Measurements from ENCODE around the gene ATAD1. TPM values are rescaled to one million over a fixed set of nuclear protein-coding genes. Genes with fewer than 3 reads are reported as not detected.

The ATAD1 gene
- total and polyA plus RNA-seq, 10 of the 15 experiments (the other 5 are each of a cell fraction or from before 2014, with no cell fraction given) = 24.7 to 59.3 (median 41.1) TPM

- no peak for ATAC-seq
- POLR2A ChIA-PET = interaction anchor here (1.3 kb wide), 1 partner anchor 10 kb away, joined by 5 read pairs; the partner anchor contains the start of gene ATAD1
- Histone ChIP-seq H3K27ac (ENCODE audit: control insufficient read depth, insufficient read depth) (no peak overlapping the region), H3K4me2 (ENCODE audit: control insufficient read depth, insufficient read depth) (no peak overlapping the region), H3K27me3 (replicated peaks in 1 of 2; ENCODE audit: control insufficient read depth in 2 of 2, insufficient read depth in 2 of 2, low read length in 1 of 2) (no peaks in the 10 kb centered on the region), H3K9ac (ENCODE audit: control insufficient read depth, insufficient read depth, low read length) (no peak overlapping the region), H3K4me1 (ENCODE audit: control insufficient read depth, insufficient read depth, low read length) (no peaks in the 10 kb centered on the region), H3K79me2 (ENCODE audit: control insufficient read depth, insufficient read depth, low read length) (no peaks in the 10 kb centered on the region), H3K9me3 (replicated peaks; ENCODE audit: control insufficient read depth, insufficient read depth, low read length) (no peaks in the 10 kb centered on the region; the same call in 2 of the 3 replicates), H2AFZ (ENCODE audit: control insufficient read depth, low read depth, low read length) (no peak overlapping the region), H4K20me1 (ENCODE audit: control insufficient read depth, insufficient read depth) (no peaks in the 10 kb centered on the region), H3K36me3 (ENCODE audit: control insufficient read depth in 2 of 2, insufficient read depth in 2 of 2, low read length in 1 of 2) (no peaks in the 10 kb centered on the region), H3K4me3 (no peak overlapping the region)
- in situ Hi-C loops (cut with MboI) (no loop called here), intact Hi-C loops (cut with micrococcal nuclease; ENCODE audit: unreplicated experiment) (no loop called here)
- CTCF ChIA-PET = interaction anchor here (1.1 to 1.2 kb wide), 2 partner anchors 14 to 24 kb away, joined by 3 to 4 read pairs; no protein-coding TSS in a partner anchor
- WGBS (ENCODE audit: insufficient coverage, insufficient replicate concordance, low lambda C conversion rate, missing lambda C conversion rate) = 67% methylated on average over 2 of the region's 2 CpGs
- RAD21 ChIA-PET (ENCODE audit: unreplicated experiment) = interaction anchor here (2.3 kb wide), 1 partner anchor 9 kb away, joined by 10 read pairs; the partner anchor contains the start of gene ATAD1
- SMC1A ChIA-PET (ENCODE audit: uncharacterized antibody, unreplicated experiment) = interaction anchor here (1.1 to 3.9 kb wide), 4 partner anchors 8 to 37 kb away, joined by 4 to 21 read pairs (median 8); partner anchors contain the start of gene ATAD1
- FAIRE-seq = no peak
- DNase-seq (ENCODE audit: low read depth, low spot score) = no peak
- TF ChIP-seq KLF5 (IDR thresholded peaks at IDR 0.05; ENCODE audit: partially characterized antibody) (no peak), MXI1 (IDR thresholded peaks at IDR 0.05; ENCODE audit: low read depth, low read length) (no peak), ZBTB11 (CRISPR knock-in tag; IDR thresholded peaks at IDR 0.05) (no peak), BCLAF1 (IDR thresholded peaks at IDR 0.05) (no peak), IRF3 (IDR thresholded peaks at IDR 0.05) (no peak), ZZZ3 (IDR thresholded peaks at IDR 0.05; ENCODE audit: control insufficient read depth, insufficient read length, low read depth) (no peak), ELK1 (IDR thresholded peaks at IDR 0.05; ENCODE audit: low read depth, low read length) (no peak), RB1 (IDR thresholded peaks at IDR 0.05; ENCODE audit: borderline replicate concordance) (no peak)
- BruUV-seq (replicated peaks) = no TSS peak
These were observed 9.7 kb upstream of the ATAD1 start for GRCh38 chr10:87827681-87828080.

Data from GM12878 (cell line).